HepG2 (cell line): Measurements from ENCODE around the gene AXIN1. TPM values are rescaled to one million over a fixed set of nuclear protein-coding genes. Genes with fewer than 3 reads are reported as not detected.

Experiments used
- BHLHE40 ChIP-seq: IDR thresholded peaks from 2 replicates; pipeline ENCODE4 v1.6.1; 2011; ENCODE audit warnings: low read length, improper control_type of control experiment
- EED ChIP-seq: sonication (generic); formaldehyde crosslinking; IDR thresholded peaks from 2 replicates; pipeline ENCODE4 v1.5.0; 2020; ENCODE audit warnings: mild to moderate bottlenecking, missing genetic modification reagents
- FOXP4 ChIP-seq: sonication (generic); formaldehyde crosslinking; IDR thresholded peaks from 2 replicates; pipeline ENCODE4 v1.4.0; 2020; ENCODE audit warnings: missing genetic modification reagents
- HDAC1 ChIP-seq: sonication (generic); formaldehyde crosslinking; IDR thresholded peaks from 2 replicates; pipeline ENCODE4 v1.5.1; 2020; ENCODE audit warnings: mild to moderate bottlenecking, missing genetic modification reagents
- KDM6A ChIP-seq: IDR thresholded peaks from 2 replicates; pipeline ENCODE4 v1.6.1; 2016; ENCODE audit warnings: low read depth
- KLF9 ChIP-seq: IDR thresholded peaks from 2 replicates; pipeline ENCODE4 v1.6.1; 2016; ENCODE audit warnings: low read depth
- MYC ChIP-seq: sonication (generic); formaldehyde crosslinking; IDR thresholded peaks from 2 replicates; pipeline ENCODE4 v1.9.0; 2021; ENCODE audit warnings: missing genetic modification reagents, borderline replicate concordance
- PATZ1 ChIP-seq: sonication (generic); formaldehyde crosslinking; IDR thresholded peaks from 2 replicates; pipeline ENCODE4 v1.4.0; 2020; ENCODE audit warnings: missing genetic modification reagents
- TARDBP ChIP-seq: sonication (generic); formaldehyde crosslinking; IDR thresholded peaks from 2 replicates; pipeline ENCODE4 v1.8.0; 2022; ENCODE audit warnings: mild to moderate bottlenecking, missing genetic modification reagents
- TFAP4 ChIP-seq: sonication (generic); IDR thresholded peaks from 2 replicates; pipeline ENCODE4 v1.6.1; 2016; ENCODE audit warnings: low read depth, borderline replicate concordance
- YEATS4 ChIP-seq: sonication (generic); formaldehyde crosslinking; IDR thresholded peaks from 2 replicates; pipeline ENCODE4 v1.4.0; 2020; ENCODE audit warnings: missing genetic modification reagents, borderline replicate concordance
- ZNF143 ChIP-seq: sonication (generic); formaldehyde crosslinking; IDR thresholded peaks from 2 replicates; pipeline ENCODE4 v1.4.0; 2020; ENCODE audit warnings: missing genetic modification reagents
- ZNF441 ChIP-seq: sonication (generic); formaldehyde crosslinking; IDR thresholded peaks from 2 replicates; pipeline ENCODE4 v1.7.0; 2021; ENCODE audit warnings: missing genetic modification reagents, borderline replicate concordance
- ZNF720 ChIP-seq: sonication (generic); formaldehyde crosslinking; IDR thresholded peaks from 2 replicates; pipeline ENCODE4 v1.4.0; 2020; ENCODE audit warnings: missing genetic modification reagents
- ZNF747 ChIP-seq: sonication (generic); formaldehyde crosslinking; IDR thresholded peaks from 2 replicates; pipeline ENCODE4 v1.8.1; 2023; ENCODE audit warnings: missing genetic modification reagents, mild to moderate bottlenecking, borderline replicate concordance
- ZNF766 ChIP-seq: sonication (generic); formaldehyde crosslinking; IDR thresholded peaks from 2 replicates; pipeline ENCODE4 v1.5.0; 2020; ENCODE audit warnings: missing genetic modification reagents, borderline replicate concordance
- ZSCAN25 ChIP-seq: sonication (generic); formaldehyde crosslinking; IDR thresholded peaks from 2 replicates; pipeline ENCODE4 v1.8.0; 2022; ENCODE audit warnings: mild to moderate bottlenecking, missing genetic modification reagents
- polyA plus RNA-seq, 8 experiments: library from polyadenylated mRNA; depleted of rRNA in 3 of 8; stranded (reverse) in 7 of 8; unstranded in 1 of 8; fragments of >200 nt; fragmentation: Illumina TruSeq in 4 of 8; extraction: Trizol in 4 of 8; gene quantifications; 2 replicates each; pipeline versions ENCODE4 v1.2.1 to v1.2.3, GENCODE V29; 2011 to 2016; ENCODE audit warnings: low read depth in 4 of 8, missing spikeins in 1 of 8, mixed read lengths in 1 of 8; ENCODE audit not compliant: insufficient read depth in 1 of 8
- total RNA-seq, 5 experiments: library from RNA; depleted of rRNA; stranded (reverse); fragments of >200 nt; fragmentation: Illumina TruSeq; extraction: Trizol; gene quantifications; 2 replicates each; pipeline ENCODE4 v1.2.3, GENCODE V29; 2016; ENCODE audit warnings: low read depth in 1 of 5
- TF ChIP-seq, protein P1 (sequence below): IDR thresholded peaks from 2 replicates; pipeline ENCODE4 v1.6.1; 2016; ENCODE audit warnings: low read depth, missing genetic modification reagents, missing compliant biosample characterization
- TF ChIP-seq, protein P2 (sequence below): IDR thresholded peaks from 2 replicates; pipeline ENCODE4 v1.6.1; 2016; ENCODE audit warnings: missing genetic modification reagents, missing compliant biosample characterization

AXIN1 gene
- total and polyA plus RNA-seq, 2 of the 13 experiments (the other 11 are each of a cell fraction or from before 2014, with no cell fraction given), result 24.0 to 26.0 TPM

GRCh38 chr16:340370-341091, 12.0 kb downstream of the AXIN1 start (continued):
- TF ChIP-seq ZNF441 (CRISPR knock-in tag) (no peak), HDAC1 (CRISPR knock-in tag) (peak; percentile 77), ZNF143 (CRISPR knock-in tag) (peak; percentile 33; the same call in 1 of the 2 replicates), PATZ1 (CRISPR knock-in tag) (peak; percentile 33; the same call in 1 of the 2 replicates), TARDBP (CRISPR knock-in tag) (peak; percentile 53; the same call in 1 of the 2 replicates), MYC (CRISPR knock-in tag) (peak; percentile 69; the same call in 1 of the 2 replicates), YEATS4 (CRISPR knock-in tag) (peak; percentile 70; the same call in 1 of the 2 replicates), ZNF747 (CRISPR knock-in tag) (no peak; the same call in 1 of the 2 replicates), ZNF720 (no peak), TFAP4 (peak; percentile 45; the same call in 1 of the 2 replicates), ZNF766 (0 out of 2 replicates have a peak, but pooled peaks have one; percentile 40), KDM6A (CRISPR knock-in tag) (0 out of 2 replicates have a peak, but pooled peaks have one; percentile 9), FOXP4 (peak; percentile 45; the same call in 1 of the 2 replicates), EED (no peak), BHLHE40 (no peak), KLF9 (CRISPR knock-in tag) (no peak), ZSCAN25 (CRISPR knock-in tag) (peak; percentile 76)
- TF ChIP-seq, protein P1, sequence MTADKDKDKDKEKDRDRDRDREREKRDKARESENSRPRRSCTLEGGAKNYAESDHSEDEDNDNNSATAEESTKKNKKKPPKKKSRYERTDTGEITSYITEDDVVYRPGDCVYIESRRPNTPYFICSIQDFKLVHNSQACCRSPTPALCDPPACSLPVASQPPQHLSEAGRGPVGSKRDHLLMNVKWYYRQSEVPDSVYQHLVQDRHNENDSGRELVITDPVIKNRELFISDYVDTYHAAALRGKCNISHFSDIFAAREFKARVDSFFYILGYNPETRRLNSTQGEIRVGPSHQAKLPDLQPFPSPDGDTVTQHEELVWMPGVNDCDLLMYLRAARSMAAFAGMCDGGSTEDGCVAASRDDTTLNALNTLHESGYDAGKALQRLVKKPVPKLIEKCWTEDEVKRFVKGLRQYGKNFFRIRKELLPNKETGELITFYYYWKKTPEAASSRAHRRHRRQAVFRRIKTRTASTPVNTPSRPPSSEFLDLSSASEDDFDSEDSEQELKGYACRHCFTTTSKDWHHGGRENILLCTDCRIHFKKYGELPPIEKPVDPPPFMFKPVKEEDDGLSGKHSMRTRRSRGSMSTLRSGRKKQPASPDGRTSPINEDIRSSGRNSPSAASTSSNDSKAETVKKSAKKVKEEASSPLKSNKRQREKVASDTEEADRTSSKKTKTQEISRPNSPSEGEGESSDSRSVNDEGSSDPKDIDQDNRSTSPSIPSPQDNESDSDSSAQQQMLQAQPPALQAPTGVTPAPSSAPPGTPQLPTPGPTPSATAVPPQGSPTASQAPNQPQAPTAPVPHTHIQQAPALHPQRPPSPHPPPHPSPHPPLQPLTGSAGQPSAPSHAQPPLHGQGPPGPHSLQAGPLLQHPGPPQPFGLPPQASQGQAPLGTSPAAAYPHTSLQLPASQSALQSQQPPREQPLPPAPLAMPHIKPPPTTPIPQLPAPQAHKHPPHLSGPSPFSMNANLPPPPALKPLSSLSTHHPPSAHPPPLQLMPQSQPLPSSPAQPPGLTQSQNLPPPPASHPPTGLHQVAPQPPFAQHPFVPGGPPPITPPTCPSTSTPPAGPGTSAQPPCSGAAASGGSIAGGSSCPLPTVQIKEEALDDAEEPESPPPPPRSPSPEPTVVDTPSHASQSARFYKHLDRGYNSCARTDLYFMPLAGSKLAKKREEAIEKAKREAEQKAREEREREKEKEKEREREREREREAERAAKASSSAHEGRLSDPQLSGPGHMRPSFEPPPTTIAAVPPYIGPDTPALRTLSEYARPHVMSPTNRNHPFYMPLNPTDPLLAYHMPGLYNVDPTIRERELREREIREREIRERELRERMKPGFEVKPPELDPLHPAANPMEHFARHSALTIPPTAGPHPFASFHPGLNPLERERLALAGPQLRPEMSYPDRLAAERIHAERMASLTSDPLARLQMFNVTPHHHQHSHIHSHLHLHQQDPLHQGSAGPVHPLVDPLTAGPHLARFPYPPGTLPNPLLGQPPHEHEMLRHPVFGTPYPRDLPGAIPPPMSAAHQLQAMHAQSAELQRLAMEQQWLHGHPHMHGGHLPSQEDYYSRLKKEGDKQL (CRISPR knock-in tag), result no peak
- TF ChIP-seq, protein P2, sequence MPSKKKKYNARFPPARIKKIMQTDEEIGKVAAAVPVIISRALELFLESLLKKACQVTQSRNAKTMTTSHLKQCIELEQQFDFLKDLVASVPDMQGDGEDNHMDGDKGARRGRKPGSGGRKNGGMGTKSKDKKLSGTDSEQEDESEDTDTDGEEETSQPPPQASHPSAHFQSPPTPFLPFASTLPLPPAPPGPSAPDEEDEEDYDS (CRISPR knock-in tag), result 0 out of 2 replicates have a peak, but pooled peaks have one; percentile 17
